NT2/D1 (cell line): Measurements from ENCODE around the gene FAM78A.

Experiments used
- SUZ12 ChIP-seq: IDR thresholded peaks from 2 replicates; pipeline ENCODE4 v1.6.1; 2011; ENCODE audit not compliant: insufficient read length, insufficient read depth; ENCODE audit errors: extremely low read depth
- YY1 ChIP-seq: IDR thresholded peaks from 2 replicates; pipeline ENCODE4 v1.6.1; 2011; ENCODE audit not compliant: insufficient read length, insufficient read depth
- ZNF274 ChIP-seq: IDR thresholded peaks from 2 replicates; pipeline ENCODE4 v1.6.1; 2011; ENCODE audit warnings: mild to moderate bottlenecking, low read depth, low read length

DNA sequence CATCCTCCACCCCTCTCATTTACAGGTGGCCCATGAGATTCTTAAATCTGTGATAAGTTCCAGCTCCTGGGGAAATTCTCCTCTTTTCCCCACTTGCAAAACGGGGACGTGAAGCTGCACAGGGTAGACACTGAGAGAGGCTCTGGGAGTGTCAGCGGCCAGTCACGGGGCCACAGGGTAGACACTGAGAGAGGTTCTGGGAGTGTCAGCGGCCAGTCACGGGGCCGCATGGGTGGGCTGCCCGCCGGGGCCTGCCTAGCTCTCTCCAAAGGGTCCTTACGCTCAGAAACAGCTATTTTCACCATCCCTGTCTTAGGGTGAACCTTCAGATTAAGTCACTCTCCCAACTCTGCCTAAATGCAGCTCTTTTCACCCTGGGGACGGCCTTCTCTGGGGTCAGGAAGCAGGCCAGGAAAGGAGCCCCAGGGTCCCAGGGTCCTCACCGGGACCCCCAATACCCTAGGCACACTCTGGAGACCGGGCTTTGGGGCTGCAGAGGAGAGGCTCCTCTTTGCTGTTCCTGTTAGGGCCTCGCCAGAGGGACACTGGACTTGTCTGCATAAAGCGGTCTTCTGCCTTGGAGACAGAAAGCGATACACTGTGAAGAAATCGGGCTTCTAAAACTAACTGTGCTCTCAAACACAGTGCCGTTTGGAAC lies 1.5 kb downstream of the FAM78A start:
- no peak for TF ChIP-seq ZNF274
- no peak for TF ChIP-seq YY1
- TF ChIP-seq SUZ12 = no peak
